H54 (cell line): ENCODE measurements around the gene ZNF431.

Source experiments
- DNase-seq: peaks from one replicate; pipeline ENCODE4 v3.0.0; 2011; ENCODE audit warnings: low spot score, mixed read lengths; ENCODE audit not compliant: insufficient read length
- FAIRE-seq: peaks from 3 replicates; lab custom pipeline; 2011; peaks lifted over from hg19 to GRCh38; lab: Jason Lieb, UNC
- POLR2A ChIP-seq: IDR thresholded peaks from 2 replicates; pipeline ENCODE4 v1.6.1; 2011; ENCODE audit warnings: low read depth, mild to moderate bottlenecking, low read length

The ZNF431 gene

DNA sequence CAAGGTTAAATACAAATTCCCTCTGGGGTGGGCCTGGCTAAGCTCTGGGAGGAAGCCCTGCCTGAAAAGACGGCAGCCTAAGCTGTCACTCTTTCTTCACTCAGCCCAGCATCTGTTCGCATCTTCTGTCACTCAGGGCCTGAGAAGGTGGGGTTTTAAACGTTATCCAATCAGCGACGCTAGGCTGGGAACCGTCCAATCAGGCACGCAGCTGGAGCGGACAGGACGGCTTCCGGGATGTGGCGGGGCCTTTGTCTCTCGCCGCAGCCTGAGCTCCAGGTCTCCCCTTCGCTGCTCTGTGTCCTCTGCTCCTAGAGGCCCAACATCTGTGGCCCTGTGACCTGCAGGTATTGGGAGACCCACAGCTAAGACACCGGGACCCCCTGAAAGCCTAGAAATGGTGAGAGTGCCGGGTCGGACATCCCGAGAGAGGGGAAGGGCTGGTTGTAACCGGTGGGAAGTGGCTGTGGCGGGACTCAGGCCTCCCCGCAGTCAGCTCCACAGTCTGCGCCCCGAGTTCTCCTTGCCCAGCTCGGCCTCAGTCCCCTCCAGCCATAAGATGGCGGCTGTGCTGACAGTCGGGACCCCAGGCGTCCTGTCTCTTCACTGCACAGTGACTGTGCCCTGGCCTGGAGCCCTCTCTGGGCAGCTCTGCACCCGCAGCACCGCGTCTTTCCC, at the start of gene ZNF431:
Gene ZNF431, plus strand, starts transcription at position 254 of the 678 bp plus-strand sequence. Its CDS starts 144 bp downstream, at position 398.
- peak; percentile 72 for TF ChIP-seq POLR2A
- FAIRE-seq (peak; percentile 98), DNase-seq (peak; percentile 49)

DNA sequence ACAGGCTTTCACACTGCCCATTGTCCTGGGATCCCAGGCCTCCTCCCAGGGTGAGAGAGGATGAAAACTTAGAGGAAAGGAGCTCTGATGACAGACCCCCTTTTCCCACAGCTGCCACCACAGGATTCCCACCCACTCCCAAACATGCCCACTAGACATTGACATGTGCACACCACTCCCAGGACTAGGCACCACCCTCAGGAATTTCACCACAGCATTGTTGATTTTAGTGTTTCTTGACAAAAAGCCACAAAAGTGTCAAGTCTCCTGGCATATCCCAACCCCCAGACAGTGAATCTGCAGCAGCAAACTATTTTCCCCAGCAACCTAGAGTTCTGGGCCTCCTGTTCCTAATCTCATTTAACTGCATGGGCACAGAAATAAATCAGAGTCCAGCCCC, 49.7 kb upstream of the ZNF431 start:
- FAIRE-seq (no peak), DNase-seq (no peak)
- TF ChIP-seq POLR2A, result no peak

DNA sequence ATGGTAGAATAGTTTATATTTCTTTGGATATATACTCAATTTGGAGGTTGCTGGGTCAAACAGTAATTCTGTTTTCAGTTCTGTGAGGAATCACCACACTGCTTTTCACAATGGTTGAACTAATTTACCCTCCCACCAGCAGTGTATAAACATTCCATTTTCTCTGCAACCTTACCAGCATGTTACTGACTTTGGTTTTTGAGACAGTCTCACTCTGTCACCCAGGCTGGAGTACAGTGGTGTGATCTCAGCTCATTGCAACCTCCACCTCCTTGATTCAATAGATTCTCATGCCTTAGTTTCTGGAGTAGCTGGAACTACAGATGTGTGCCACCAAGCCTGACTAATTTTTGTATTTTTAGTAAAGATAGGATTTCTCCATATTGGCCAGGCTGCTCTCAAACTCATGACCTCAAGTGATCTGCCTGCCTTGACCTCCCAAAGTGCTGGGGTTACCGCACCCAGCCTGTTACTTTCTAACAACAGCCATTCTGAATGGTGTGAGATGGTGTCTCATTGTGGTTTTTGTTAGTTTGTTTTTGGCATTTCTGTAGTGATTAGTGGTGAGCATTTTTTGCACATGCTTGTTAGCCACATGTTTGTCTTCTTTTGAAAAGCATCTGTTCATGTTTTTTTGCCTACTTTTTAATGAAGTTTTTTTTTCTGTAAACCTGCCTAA, 47.4 kb upstream of the ZNF431 start:
- FAIRE-seq (no peak), DNase-seq (no peak)
- no peak for TF ChIP-seq POLR2A

DNA sequence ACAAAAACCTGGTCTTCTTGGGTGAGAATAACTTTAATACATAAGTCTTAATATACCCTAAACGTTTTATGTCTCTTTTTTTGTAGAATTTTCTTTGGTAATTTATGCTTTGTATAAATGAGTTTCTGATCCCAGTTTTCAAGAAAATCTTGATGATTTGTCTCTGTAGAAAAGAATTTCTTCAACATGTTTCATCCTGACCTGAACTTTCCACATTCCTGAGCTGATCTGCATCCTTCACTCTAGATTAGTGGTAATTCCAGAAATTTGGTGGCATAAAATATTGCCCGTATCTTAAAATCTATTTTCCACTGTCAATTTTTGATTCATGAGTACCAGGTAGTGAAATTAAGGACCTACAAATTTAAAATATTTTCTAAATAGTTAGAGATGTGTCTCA, 43.5 kb upstream of the ZNF431 start:
- no peak for TF ChIP-seq POLR2A
- FAIRE-seq (no peak), DNase-seq (no peak)

DNA sequence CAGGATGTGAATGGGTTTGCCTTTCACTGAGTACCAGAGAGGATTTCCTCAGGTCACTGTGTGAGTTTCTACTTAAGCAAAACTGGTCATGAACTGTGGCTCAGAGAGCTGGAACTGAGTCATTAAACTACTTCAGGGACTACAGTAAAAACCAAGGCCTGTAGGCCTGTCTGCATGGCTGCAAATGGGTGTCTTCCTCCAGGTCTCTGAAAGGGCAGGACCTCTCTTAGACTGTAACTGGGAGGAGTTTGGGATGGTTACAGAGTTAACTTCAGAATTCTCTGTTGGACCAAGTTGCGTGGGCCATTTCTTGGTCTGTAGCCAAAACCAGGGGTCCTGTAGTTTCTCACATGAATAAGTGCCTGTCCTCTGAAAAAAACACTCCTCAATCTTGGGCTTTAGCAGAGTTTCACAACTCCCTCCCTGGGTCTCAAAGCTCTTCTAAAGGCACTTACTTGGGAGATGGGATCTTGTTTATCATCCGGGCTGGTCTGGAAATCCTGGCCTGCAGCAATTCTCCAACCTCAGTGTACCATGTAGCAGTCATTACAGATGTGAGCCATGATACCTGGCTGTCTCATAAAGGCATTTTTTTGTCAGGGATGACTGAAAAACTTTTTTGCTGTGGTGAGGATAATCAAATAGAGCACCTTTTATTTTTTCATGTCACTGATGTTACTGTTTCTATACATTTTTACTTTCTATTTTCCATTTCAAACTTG, 40.2 kb upstream of the ZNF431 start:
- no peak for DNase-seq
- peak; percentile 6 for FAIRE-seq
- TF ChIP-seq POLR2A, result no peak

DNA sequence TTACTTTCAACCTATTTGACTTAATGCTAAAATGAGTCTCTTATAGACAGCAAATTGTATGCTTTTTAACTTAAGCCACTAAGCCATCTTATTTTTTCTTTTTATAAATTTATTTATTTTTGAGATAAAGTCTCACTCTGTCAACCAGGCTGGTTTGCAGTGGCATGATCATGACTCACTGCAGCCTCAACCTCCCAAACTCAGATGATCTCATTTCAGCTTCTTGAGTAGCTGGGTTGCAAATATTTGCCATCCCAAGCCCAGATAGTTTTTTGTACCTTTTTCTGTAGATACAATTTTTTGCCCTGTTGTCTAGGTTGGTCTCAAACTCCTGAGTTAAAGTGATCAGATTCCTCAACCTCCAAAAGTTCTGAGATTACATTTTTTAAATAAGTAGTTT, 32.7 kb upstream of the ZNF431 start:
- TF ChIP-seq POLR2A, result no peak
- DNase-seq, result no peak
- no peak for FAIRE-seq

DNA sequence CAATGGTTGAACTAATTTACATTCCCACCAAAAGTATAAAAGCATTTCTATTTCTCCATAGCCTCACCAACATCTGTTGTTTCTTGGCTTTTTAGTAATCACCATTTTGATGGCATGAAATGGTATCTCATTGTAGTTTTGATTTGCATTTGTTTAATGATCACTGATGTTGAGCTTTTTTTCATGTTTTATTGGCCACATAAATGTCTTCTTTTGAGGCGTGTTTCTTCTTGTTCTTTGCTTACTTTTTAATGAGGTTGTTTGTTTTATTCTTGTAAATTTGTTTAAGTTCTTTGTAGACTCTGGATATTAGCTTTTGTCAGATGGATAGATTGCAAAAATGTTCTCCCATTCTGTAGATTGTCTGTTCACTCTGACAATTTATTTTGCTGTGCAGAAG, 31.7 kb upstream of the ZNF431 start:
- DNase-seq, result no peak
- FAIRE-seq, result no peak
- no peak for TF ChIP-seq POLR2A

DNA sequence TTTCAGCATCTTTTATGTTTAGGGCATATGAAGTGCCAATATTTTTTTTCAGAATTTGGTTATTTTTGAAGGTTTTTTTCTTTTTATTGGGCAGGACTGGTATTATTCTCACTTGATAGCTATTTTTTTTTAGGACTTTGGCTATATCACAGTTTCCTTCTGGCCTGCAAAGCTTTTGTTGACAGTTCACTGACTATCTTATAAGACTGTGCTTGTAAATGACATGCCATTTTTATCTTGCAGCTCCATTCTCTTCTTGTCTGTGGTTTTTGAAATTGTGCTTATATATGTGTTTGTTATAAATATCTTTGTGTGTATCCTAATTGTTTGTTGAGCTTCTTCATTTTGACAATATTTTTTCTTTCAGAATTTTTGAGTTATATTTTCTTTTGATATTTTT, 26.4 kb upstream of the ZNF431 start:
- DNase-seq (no peak), FAIRE-seq (no peak)
- no peak for TF ChIP-seq POLR2A

DNA sequence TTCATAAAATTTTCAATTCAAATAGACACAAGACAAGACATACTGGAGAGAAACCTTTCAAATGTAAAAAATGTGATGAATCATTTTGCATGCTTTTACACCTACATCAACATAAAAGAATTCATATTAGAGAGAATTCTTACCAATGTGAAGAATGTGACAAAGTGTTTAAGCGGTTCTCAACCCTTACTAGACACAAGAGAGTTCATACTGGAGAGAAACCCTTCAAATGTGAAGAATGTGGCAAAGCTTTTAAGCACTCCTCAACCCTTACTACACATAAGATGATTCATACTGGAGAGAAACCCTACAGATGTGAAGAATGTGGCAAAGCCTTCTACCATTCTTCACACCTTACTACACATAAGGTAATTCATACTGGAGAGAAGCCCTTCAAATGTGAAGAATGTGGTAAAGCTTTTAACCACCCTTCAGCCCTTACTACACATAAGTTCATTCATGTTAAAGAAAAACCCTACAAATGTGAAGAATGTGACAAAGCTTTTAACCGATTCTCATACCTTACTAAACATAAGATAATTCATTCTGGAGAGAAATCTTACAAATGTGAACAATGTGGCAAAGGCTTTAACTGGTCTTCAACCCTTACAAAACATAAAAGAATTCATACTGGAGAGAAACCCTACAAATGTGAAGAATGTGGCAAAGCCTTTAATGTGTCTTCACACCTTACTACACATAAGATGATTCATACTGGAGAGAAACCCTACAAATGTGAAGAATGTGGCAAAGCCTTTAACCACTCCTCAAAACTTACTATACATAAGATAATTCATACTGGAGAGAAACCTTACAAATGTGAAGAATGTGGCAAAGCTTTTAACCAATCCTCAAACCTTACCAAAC, 24.6 kb upstream of the ZNF431 start:
- DNase-seq (no peak), FAIRE-seq (no peak)
- TF ChIP-seq POLR2A, result no peak

DNA sequence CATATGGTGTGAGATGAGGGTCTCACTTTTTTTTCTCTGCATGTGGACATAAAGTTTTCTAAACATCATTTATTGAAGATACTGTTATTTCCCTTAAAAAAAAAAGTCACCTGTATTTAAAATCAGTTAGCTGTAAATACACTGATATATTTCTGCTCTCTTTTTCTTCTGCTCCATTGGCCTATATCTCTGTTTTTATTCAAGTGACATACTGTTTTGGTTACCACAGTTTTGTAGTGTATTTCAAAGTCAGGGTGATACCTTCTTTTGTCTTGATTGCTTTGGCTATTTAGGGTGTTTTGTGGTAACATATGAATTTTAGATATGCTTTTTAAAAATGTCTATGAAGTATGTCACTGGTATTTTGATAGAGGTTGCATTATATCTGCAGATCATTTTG, 15.8 kb upstream of the ZNF431 start:
- TF ChIP-seq POLR2A, result no peak
- DNase-seq (no peak), FAIRE-seq (no peak)

DNA sequence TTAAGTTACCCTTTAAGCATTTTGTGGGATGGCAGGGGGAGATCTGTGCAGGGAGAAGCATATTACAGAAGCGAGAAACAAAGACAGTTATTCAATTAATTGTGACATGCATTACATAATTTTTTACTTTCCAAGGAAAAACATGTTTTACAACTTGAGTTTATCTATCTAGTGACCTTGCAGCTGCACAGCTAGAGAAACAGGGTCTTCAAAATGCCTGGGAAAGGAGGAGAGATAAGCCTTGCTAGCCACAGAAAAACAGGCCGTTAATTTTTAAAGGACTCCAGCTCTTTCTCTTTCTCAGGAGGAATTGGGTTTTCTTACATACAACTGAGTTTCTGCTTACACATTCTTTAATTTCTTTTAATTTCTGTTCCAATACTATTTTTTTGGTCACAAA, 14.8 kb upstream of the ZNF431 start:
- no peak for TF ChIP-seq POLR2A
- no peak for DNase-seq
- no peak for FAIRE-seq

DNA sequence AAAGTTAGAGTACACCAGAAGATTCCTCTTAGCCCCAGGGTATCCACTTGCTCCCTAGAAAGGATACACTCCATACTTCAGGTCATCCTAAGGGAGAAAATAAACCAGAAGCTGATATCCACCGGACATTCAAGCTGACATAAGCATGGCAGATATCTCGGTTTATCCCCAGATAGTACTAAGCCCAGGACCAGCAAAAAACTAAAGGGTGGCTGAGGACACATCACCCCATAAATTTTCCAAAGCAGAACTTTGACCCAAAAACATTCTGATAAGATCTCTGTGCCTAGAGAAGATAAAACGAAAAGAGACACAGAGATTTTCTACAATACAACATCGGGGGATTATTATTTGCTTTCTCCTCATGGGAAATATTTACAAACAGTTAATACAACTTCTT, 13.9 kb upstream of the ZNF431 start:
- DNase-seq (no peak), FAIRE-seq (no peak)
- TF ChIP-seq POLR2A, result no peak

DNA sequence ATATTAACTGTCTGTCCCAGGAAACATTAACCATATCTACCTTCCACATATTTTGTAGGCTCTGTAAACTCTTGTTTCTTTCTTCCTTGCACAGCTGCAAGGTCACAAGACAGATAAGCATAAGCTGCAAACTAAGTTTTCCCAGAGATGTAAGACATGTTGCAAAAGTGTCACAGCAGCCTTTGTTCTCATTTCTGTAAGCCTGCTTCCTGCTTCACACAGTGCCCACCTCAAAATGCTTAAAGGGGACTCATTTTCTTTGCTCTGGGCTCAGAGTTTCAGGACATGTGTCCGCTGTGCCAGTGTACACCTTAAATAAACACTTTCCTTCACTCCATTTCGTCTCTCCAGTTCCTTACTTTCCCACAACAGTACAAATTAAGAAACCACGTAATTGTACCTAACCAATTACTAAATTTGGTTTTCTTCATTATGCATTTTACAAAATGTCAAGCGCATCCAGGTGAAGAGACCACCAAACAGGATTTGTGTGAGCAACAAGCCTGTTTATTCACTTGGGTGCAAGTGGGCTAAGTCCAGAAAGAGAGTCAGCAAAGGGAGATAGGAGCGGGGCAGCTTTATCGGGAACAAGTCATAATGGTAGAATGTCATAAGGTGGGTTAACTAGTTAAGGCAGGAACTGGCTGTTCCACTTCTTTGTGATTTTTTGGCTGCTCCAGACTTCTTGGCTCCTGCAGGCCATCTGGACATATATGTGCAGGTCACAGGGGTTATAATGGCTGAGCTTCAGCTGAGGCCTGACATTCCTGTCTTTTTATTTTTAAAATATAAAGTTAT, 12.7 kb upstream of the ZNF431 start:
- FAIRE-seq (no peak), DNase-seq (no peak)
- no peak for TF ChIP-seq POLR2A
